ENCODE data around the gene EGF. TPM values are rescaled to one million over a fixed set of nuclear protein-coding genes. Genes with fewer than 3 reads are reported as not detected.

The EGF gene
- total RNA-seq, 6 experiments from 2014 or later: 1.1 to 2.2 (median 1.7) TPM

DNA sequence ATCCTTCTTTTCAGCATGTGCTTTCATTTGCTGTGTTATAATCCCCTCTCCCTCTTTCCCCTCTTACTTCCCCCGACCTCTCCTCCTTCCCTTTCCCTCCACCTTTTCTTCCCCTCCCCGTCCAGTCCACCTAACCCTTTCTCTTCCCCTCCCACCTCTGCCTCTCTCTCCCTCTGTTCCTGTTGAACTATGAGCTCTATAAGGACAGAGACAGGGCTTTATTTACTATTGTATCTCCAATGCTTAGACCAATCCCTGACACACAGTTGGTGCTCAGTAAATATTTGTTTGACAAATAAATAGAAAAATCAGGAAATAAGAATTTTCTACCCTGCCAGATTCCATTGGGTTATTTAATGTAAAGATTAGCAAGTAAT is 60.8 kb downstream of the EGF start:
- no peaks in the 10 kb centered on the region for H3K9me3 Mint-ChIP-seq
- H3K4me3 Mint-ChIP-seq: no peak overlapping the region
- DNase-seq: no peak
- peaks cover 4% of the 10 kb centered on the region; the same call in 1 of the 2 replicates for H3K27me3 Mint-ChIP-seq (ENCODE audit: insufficient read depth)
- peaks cover 15% of the 10 kb centered on the region for H3K4me1 Mint-ChIP-seq (ENCODE audit: low read depth)
- H3K36me3 Mint-ChIP-seq (ENCODE audit: low read depth): no peaks in the 10 kb centered on the region
- no peak for TF ChIP-seq CTCF (IDR thresholded peaks at IDR 0.05)
- no peak overlapping the region for H3K27ac Mint-ChIP-seq

DNA sequence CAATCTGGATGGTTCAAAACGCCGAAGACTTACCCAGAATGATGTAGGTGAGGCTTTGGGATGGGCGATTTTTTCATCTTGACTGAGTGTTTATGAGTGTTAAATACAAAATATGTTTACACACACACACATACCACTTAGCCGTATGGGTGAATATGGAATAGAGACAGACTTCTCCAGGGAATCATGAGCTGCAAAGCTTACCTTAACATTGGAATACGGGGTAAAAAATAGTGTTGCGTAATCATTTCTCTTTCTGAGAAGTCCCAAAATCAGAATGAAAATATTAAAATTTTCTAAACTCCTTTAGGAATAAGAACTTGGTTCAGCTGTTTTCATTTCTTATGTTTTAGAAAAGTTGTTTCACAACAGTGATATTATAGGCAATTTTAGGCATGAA is 63.5 kb downstream of the EGF start:
- H3K27ac Mint-ChIP-seq: no peak overlapping the region
- H3K9me3 Mint-ChIP-seq: no peaks in the 10 kb centered on the region
- H3K4me3 Mint-ChIP-seq: no peak overlapping the region
- peaks cover 37% of the 10 kb centered on the region for H3K4me1 Mint-ChIP-seq (ENCODE audit: low read depth)
- no peak for TF ChIP-seq CTCF (IDR thresholded peaks at IDR 0.05)
- no peaks in the 10 kb centered on the region for H3K36me3 Mint-ChIP-seq (ENCODE audit: low read depth)
- peaks cover 4% of the 10 kb centered on the region for H3K27me3 Mint-ChIP-seq (ENCODE audit: insufficient read depth)
- DNase-seq: no peak

DNA sequence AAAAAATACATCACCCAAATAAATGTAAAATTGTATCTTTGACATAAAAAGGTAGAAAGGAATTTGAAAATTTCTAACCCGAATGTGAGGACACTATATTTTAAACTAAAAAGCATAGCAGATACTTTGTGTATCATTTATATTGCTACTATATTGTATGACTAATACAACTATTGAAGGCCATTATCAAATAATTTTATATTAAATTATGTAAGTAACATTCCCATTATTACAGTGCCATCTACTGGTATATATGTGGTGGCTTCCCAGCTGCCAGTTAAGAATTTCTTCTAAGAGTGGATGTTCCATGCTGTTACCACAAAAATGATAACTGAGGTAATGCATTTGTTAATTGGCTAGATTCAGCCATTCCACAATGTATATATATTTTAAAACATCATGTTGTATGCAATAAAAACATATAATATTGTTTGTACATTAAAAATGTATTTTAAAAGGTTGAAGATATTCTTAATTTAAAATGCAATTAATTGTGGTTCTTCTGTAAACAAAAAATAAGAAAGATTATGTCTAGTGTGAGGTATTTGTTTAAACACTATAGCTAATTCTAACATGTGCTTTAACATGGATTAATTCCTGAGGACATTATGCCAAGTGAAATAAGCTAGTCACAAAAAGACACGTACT is 65.3 kb downstream of the EGF start:
- peak; percentile 63 for DNase-seq
- no peaks in the 10 kb centered on the region for H3K9me3 Mint-ChIP-seq
- H3K36me3 Mint-ChIP-seq (ENCODE audit: low read depth): no peaks in the 10 kb centered on the region
- peaks cover 1% of the 10 kb centered on the region for H3K27me3 Mint-ChIP-seq (ENCODE audit: insufficient read depth)
- TF ChIP-seq CTCF (IDR thresholded peaks at IDR 0.05): peak; percentile 90
- H3K4me1 Mint-ChIP-seq (ENCODE audit: low read depth): peaks cover 40% of the 10 kb centered on the region
- no peak overlapping the region for H3K4me3 Mint-ChIP-seq
- H3K27ac Mint-ChIP-seq: no peak overlapping the region

- no peaks in the 10 kb centered on the region for H3K36me3 Mint-ChIP-seq (ENCODE audit: low read depth)
- no peak overlapping the region for H3K27ac Mint-ChIP-seq
- no peak for DNase-seq
- TF ChIP-seq CTCF (IDR thresholded peaks at IDR 0.05): peak; percentile 50
- peaks cover 40% of the 10 kb centered on the region for H3K4me1 Mint-ChIP-seq (ENCODE audit: low read depth)
- no peak overlapping the region for H3K4me3 Mint-ChIP-seq
- no peaks in the 10 kb centered on the region; the same call in none of the 2 replicates for H3K27me3 Mint-ChIP-seq (ENCODE audit: insufficient read depth)
- H3K9me3 Mint-ChIP-seq: no peaks in the 10 kb centered on the region
These were observed 66.2 kb downstream of the EGF start for GRCh38 chr4:109978704-109979454.

GRCh38 chr4:109979920-109980717 is 67.4 kb downstream of the EGF start:
- no peaks in the 10 kb centered on the region for H3K36me3 Mint-ChIP-seq (ENCODE audit: low read depth)
- DNase-seq: peak; percentile 81
- H3K27me3 Mint-ChIP-seq (ENCODE audit: insufficient read depth): no peaks in the 10 kb centered on the region; the same call in none of the 2 replicates
- peak overlapping the region; percentile 79 for H3K4me3 Mint-ChIP-seq
- H3K9me3 Mint-ChIP-seq: no peaks in the 10 kb centered on the region
- H3K4me1 Mint-ChIP-seq (ENCODE audit: low read depth): peaks cover 40% of the 10 kb centered on the region
- H3K27ac Mint-ChIP-seq: peak overlapping the region; percentile 76
- TF ChIP-seq CTCF (IDR thresholded peaks at IDR 0.05): no peak
